ENCODE results near the gene DNAH14. TPM values are rescaled to one million over a fixed set of nuclear protein-coding genes. Genes with fewer than 3 reads are reported as not detected.

The DNAH14 gene
- total and polyA plus RNA-seq, 2 donors (not counting 3 experiments of a cell fraction or from before 2014, with no cell fraction given), result 1.5 to 7.1 TPM

DNA sequence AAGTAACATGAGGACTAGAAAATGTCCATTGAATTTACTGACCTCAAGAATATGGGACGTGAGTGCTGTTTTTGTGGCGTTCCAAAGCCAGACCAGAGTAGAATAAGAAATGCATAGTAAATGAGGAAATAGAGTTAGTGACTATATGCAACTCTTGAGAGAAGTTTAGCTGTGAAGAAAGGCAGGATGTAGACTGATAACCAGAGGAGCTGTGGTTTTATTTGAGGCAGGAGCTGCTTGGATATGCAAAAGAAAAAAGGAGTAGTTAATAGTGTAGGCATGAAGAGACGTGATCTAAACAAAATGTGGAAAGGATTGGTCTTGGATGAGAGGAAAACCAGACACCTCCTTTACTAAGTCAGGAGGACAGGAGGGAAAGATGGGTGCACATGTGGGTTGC, 28.2 kb downstream of the DNAH14 start:
- Histone ChIP-seq H3K27me3 (ENCODE audit: control insufficient read depth in 2 of 2, insufficient read depth in 2 of 2, low read length in 2 of 2) (no peaks in the 10 kb centered on the region), H2AFZ (ENCODE audit: low read depth, low read length) (no peak overlapping the region), H3K27ac (ENCODE audit: insufficient read depth, low read depth, low read length) (no peak overlapping the region), H3K9me3 (replicated peaks; ENCODE audit: control insufficient read depth, insufficient read depth, low read length) (no peaks in the 10 kb centered on the region), H3K9ac (replicated peaks; ENCODE audit: extremely low read depth, insufficient read depth, low read length) (no peak overlapping the region), H4K20me1 (replicated peaks; ENCODE audit: control insufficient read depth, extremely low read depth, insufficient read depth, low read length) (no peaks in the 10 kb centered on the region), H3K4me1 (ENCODE audit: control insufficient read depth, extremely low read depth, insufficient read depth, low read length) (no peaks in the 10 kb centered on the region), H3K36me3 (ENCODE audit: control insufficient read depth in 2 of 2, extremely low read depth in 1 of 2, insufficient read depth in 2 of 2, low read length in 2 of 2) (no peaks in the 10 kb centered on the region), H3K9me1 (replicated peaks; ENCODE audit: control insufficient read depth, extremely low read depth, insufficient read depth, low read length) (no peaks in the 10 kb centered on the region), H3K79me2 (ENCODE audit: control insufficient read depth, insufficient read depth, low read length) (no peaks in the 10 kb centered on the region), H3K4me2 (ENCODE audit: insufficient read depth, low read length) (no peak overlapping the region), H3K4me3 (replicated peaks in 1 of 3; ENCODE audit: insufficient read depth in 1 of 3, low read depth in 1 of 3, low read length in 3 of 3) (no peak overlapping the region)
- CTCF ChIA-PET, result no interaction called here
- FAIRE-seq (no peak), DNase-seq (ENCODE audit: low read depth, low spot score) (no peak)
- intact Hi-C loops (cut with micrococcal nuclease), result no loop called here
- TF ChIP-seq POLR2AphosphoS5 (IDR thresholded peaks at IDR 0.05; ENCODE audit: insufficient read depth, low read depth, low read length), result no peak
- TF ChIP-seq, protein P1, sequence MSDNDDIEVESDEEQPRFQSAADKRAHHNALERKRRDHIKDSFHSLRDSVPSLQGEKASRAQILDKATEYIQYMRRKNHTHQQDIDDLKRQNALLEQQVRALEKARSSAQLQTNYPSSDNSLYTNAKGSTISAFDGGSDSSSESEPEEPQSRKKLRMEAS (IDR thresholded peaks at IDR 0.05; ENCODE audit: insufficient read depth, insufficient read length), result no peak
- TF ChIP-seq FOS (IDR thresholded peaks at IDR 0.05; ENCODE audit: borderline replicate concordance, insufficient read depth, low read length), result no peak
- TF ChIP-seq CTCF (IDR thresholded peaks at IDR 0.05; ENCODE audit: extremely low read depth in 1 of 2, insufficient read depth in 1 of 2, low read depth in 1 of 2, low read length in 2 of 2), result no peak
- no peak for TF ChIP-seq EZH2 (IDR thresholded peaks at IDR 0.05; ENCODE audit: borderline replicate concordance, low read depth, low read length, severe bottlenecking)
- no peak for TF ChIP-seq GATA2 (IDR thresholded peaks at IDR 0.05; ENCODE audit: insufficient read depth, insufficient read length, low read depth, low read length)
- no peak for TF ChIP-seq JUN (IDR thresholded peaks at IDR 0.05; ENCODE audit: borderline replicate concordance, insufficient read depth, insufficient read length, low read depth)
- TF ChIP-seq MYC (IDR thresholded peaks at IDR 0.05; ENCODE audit: low read depth, low read length), result no peak
- no peak for TF ChIP-seq POLR2A (IDR thresholded peaks at IDR 0.05; ENCODE audit: low read depth, low read length)
- POLR2A ChIA-PET, result no interaction called here
- dilution Hi-C loops (cut with MboI; ENCODE audit: extremely low pct_ligation_motif_present, low sequenced_read_pairs), result no loop called here
- BruUV-seq (replicated peaks), result no TSS peak

Data from endothelial cell of umbilical vein (primary cell).